Measurements from ENCODE around the gene SMAD1.

GRCh38 chr4:145451895-145452294, 29.8 kb upstream of the SMAD1 start:
- TF ChIP-seq ESRRA (IDR thresholded peaks at IDR 0.05; ENCODE audit: borderline replicate concordance, low read length) (no peak), CTCF (IDR thresholded peaks at IDR 0.05) (no peak), EP300 (IDR thresholded peaks at IDR 0.05) (no peak)
